Measurements from ENCODE around the gene TTC21A.
A peak's percentile ranks its signal among the peaks of the same experiment; 100 is the strongest.
"Not testable (repeated sequence)": the region's sequence is repeated elsewhere in the genome, so short reads cannot be mapped to it uniquely, and the experiment has no call there.

TTC21A gene

GRCh38 chr3:39149498-39150147 lies 42.1 kb downstream of the TTC21A start:
- DNase-seq (ENCODE audit: low spot score): no peak

GRCh38 chr3:39150148-39150802 lies 42.8 kb downstream of the TTC21A start:
- no peak for DNase-seq (ENCODE audit: low spot score)

- DNase-seq (ENCODE audit: low spot score): peak; percentile 70
These were observed 43.5 kb downstream of the TTC21A start for GRCh38 chr3:39150803-39151631.

GRCh38 chr3:39153977-39154279 lies 46.4 kb downstream of the TTC21A start:
- no peak for DNase-seq (ENCODE audit: low spot score)

GRCh38 chr3:39154280-39155021 lies 47.0 kb downstream of the TTC21A start:
- no peak for DNase-seq (ENCODE audit: low spot score)

- DNase-seq (ENCODE audit: low spot score): no peak
These were observed 48.9 kb downstream of the TTC21A start for GRCh38 chr3:39156421-39156820.

- DNase-seq (ENCODE audit: low spot score): no peak
These were observed 49.9 kb downstream of the TTC21A start for GRCh38 chr3:39157359-39157758.

GRCh38 chr3:39158148-39158715 lies 50.8 kb downstream of the TTC21A start:
- no peak for DNase-seq (ENCODE audit: low spot score)

- no peak for DNase-seq (ENCODE audit: low spot score)
These were observed 56.9 kb downstream of the TTC21A start for GRCh38 chr3:39164414-39164813.

GRCh38 chr3:39165518-39165917 lies 58.0 kb downstream of the TTC21A start:
- DNase-seq (ENCODE audit: low spot score): peak; percentile 76

- peak; percentile 43 for DNase-seq (ENCODE audit: low spot score)
These were observed 58.7 kb downstream of the TTC21A start for GRCh38 chr3:39166134-39166710.

- peak; percentile 95 for DNase-seq (ENCODE audit: low spot score)
These were observed 59.6 kb downstream of the TTC21A start for GRCh38 chr3:39166932-39167532.

- DNase-seq (ENCODE audit: low spot score): peak; percentile 25
These were observed 60.8 kb downstream of the TTC21A start for GRCh38 chr3:39168156-39168780.

GRCh38 chr3:39169712-39170111 lies 62.2 kb downstream of the TTC21A start:
- no peak for DNase-seq (ENCODE audit: low spot score)

- DNase-seq (ENCODE audit: low spot score): no peak
These were observed 63.0 kb downstream of the TTC21A start for GRCh38 chr3:39170461-39170860.

- not testable (repeated sequence) for DNase-seq (ENCODE audit: low spot score)
These were observed 63.4 kb downstream of the TTC21A start for GRCh38 chr3:39170877-39171276.

- DNase-seq (ENCODE audit: low spot score): no peak
These were observed 64.4 kb downstream of the TTC21A start for GRCh38 chr3:39171860-39172259.

- no peak for DNase-seq (ENCODE audit: low spot score)
These were observed 66.0 kb downstream of the TTC21A start for GRCh38 chr3:39173318-39174125.

- no peak for DNase-seq (ENCODE audit: low spot score)
These were observed 68.7 kb downstream of the TTC21A start for GRCh38 chr3:39176025-39176714.

All from pons (tissue), 1 donor.